GM18873 (cell line): Measurements from ENCODE around the gene KYNU.
A peak's percentile ranks its signal among the peaks of the same experiment; 100 is the strongest.
"Not testable (repeated sequence)": the region's sequence is repeated elsewhere in the genome, so short reads cannot be mapped to it uniquely, and the experiment has no call there.

ENCODE experiments used
- ATAC-seq: cut with Tn5 transposase; IDR thresholded peaks from one replicate; pipeline ENCODE4 v1.9.1; 2021; ENCODE audit warnings: mild to moderate bottlenecking, moderate library complexity, moderate number of reproducible peaks; ENCODE audit not compliant: unreplicated experiment, low FRiP score

Gene KYNU

GRCh38 chr2:142869461-142870106, 7.9 kb upstream of the KYNU start:
- ATAC-seq = no peak

GRCh38 chr2:142870526-142870925, 6.9 kb upstream of the KYNU start:
- no peak for ATAC-seq

DNA sequence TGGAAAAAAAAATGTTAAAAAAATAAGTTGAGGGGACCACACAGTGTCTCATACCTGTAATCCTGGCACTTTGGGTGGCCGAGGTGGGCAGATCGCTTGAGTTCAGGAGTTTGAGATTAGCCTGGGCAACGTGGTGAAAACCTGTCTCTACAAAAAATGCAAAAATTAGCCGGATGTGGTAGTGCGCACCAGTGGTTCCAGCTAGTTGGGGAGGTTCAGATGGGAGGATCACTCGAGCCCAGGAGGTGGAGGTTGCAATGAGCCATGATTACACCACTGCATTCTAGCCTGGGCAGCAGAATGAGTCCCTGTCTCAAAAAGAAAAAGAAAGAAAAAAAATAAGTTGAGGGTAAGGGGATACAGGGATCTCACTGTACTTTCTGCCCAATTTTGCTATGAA, 6.1 kb upstream of the KYNU start:
- ATAC-seq = no peak

GRCh38 chr2:142872882-142873724, 4.4 kb upstream of the KYNU start:
- no peak for ATAC-seq

DNA sequence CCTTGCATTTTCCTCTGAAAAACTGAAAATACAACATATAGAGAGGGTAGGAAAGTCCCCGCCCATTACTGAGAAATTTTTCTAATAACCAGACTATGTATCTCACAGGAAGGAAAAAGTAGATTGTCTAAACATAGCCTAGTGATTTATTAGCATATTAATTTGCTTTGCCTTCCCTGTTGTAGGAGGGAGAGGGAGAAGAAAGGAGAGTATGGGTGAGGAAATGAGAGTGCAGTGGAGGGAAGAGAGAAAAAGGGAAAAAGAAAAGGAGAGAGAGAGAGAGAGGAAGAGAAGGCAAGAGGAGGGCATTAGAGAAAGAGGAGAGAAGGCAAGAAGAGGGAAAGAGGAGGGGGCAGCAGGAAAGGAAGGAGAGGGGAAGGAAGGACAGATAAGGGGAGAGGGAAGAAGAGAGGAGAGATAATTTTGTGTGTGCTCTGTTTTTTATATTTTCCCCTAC, 3.6 kb upstream of the KYNU start:
- ATAC-seq = no peak

DNA sequence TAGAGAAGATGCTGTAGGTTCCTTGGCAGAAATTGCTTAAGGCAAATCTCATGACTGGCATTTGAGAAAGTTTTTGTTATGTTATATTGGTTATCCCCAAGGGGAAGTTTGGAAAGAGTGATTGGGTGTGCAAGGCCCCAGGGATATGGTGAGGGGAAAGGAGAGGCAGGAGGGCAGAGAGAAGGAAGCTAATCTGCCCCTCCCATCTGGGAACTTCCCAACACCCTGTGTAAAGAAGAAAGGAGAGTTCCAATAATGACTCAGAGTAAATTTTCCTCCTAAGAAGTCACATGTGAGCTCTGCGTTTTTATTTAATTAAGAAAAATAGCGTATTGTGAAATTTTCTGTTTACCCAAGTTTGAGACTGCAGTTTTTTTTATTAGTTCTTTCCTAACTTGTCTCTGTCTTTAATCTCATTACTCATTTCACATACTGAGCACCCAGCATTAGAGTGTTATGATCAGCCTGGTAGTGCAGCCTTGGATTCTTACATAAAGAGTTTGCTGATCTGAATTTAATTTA, 3.1 kb upstream of the KYNU start:
- ATAC-seq = no peak

GRCh38 chr2:142875010-142875409, 2.5 kb upstream of the KYNU start:
- ATAC-seq = no peak

DNA sequence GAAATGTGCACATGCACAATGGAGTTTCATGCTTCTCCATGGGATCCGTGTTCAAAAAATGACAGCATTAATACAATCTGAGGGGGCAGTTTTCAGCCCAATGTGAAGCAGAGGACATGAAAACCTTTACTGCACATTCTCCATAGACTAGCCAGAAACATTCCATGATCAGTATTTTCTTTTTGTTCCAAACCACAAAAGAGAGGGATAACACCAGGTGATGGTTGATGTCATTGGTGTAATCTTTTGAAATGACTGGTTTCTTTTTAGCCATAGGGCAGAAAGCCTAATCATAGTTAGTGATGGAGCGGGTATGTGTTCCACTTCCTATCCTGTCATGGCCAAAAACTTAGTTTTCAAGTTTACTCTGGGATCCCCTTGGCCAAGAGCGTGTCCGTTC, 1.8 kb upstream of the KYNU start:
- ATAC-seq = no peak

GRCh38 chr2:142876423-142876822, 1.0 kb upstream of the KYNU start:
- ATAC-seq = no peak

GRCh38 chr2:142878031-142878678, 691 bp downstream of the KYNU start:
- ATAC-seq = no peak

- no peak for ATAC-seq
Observed at GRCh38 chr2:142879151-142879550, 1.7 kb downstream of the KYNU start.

DNA sequence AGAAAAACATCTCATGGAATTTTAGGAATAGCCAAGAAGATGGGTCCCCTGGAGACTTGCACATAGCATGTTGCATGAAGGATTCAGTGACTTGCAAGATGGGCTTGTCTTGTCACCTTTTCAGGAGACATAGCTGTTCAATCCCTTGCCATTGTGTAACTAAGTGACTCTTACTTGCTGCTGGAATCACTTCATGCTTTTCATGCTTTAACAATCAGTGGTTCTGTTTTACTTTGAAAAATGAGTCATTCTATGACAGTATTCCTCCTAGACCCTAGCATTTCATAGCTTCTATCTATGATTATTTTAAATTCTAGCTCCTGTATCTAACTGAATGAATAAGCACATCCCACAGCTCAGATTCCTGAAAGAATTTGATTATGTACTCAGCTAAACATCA, 2.8 kb downstream of the KYNU start:
- ATAC-seq = no peak

DNA sequence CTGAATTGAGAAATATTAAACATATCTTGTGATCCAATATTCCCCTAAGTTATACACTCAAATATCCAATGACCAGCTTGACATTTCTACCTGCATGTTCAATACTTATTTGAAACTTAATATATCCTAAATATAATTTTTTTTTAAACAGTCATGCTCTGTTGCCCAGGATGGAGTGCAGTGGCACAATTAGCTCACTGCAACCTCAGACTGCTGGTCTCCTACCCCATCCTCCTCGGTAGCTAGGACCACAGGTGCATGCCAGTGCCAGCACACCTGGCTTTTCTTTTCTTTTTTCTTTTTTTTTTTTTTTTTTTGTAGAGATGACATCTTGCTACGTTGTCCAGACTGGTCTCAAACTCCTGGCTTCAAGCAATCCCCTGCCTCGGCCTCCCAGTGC, 4.2 kb downstream of the KYNU start:
- no peak for ATAC-seq

- not testable (repeated sequence) for ATAC-seq
Observed at GRCh38 chr2:142882500-142882899, 5.0 kb downstream of the KYNU start.

- ATAC-seq = no peak
Observed at GRCh38 chr2:142883526-142883925, 6.1 kb downstream of the KYNU start.

- no peak for ATAC-seq
Observed at GRCh38 chr2:142885543-142885942, 8.1 kb downstream of the KYNU start.

DNA sequence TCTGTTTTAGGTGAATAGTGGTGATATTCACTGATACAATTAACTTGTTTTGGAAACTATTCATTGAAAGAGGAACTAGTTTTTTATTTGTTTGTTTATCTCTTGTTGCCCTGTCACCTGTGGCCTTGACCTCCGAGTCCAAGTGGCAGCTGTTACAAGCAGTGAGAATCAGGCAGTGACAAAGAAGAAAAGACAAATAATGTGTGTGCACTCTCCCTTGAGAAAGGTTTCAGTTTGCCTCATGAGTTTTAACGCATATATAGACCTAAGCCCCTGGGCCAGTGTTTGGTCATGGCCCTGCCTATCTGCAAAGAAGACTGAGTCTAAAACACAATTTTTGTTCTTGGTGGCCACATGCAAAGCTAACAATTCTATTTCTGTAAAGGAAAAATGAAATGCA, 15.3 kb downstream of the KYNU start:
- peak; percentile 100 for ATAC-seq

DNA sequence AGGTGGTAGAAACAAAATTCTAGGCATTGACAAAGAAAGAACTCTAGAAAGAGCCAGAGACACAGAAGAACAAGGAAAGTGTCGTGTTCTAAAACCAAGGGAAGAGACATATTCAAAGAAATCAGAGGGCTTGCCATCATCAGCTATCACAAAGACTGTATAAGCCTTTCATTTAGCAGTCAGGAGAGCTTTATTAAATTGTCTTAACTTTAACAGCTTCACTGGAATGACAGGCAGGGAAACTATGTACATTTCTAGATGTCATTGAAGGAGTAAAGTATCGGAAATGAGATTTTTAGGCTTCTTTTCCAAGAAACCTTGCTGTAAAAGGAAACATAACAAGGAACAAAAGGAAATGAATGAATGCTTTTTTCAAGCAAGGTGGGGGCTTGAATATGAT, 15.8 kb downstream of the KYNU start:
- no peak for ATAC-seq

GRCh38 chr2:142897807-142898206, 20.3 kb downstream of the KYNU start:
- peak; percentile 45 for ATAC-seq

DNA sequence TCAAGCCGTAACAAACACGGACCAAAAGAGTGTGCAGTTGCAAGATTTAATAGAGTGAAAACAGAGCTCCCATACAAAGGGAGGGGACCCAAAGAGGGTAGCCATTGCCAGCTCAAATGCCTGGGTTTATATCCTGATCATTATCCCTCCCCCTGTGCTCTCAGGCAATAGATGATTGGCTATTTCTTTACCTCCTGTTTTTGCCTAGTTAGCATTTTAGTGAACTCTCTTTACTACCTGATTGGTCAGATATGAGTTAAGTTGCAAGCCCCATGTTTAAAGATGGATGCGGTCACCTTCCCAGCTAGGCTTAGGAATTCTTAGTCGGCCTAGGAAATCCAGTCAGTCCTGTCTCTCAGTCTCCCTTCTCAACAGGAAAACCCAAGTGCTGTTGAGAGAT, 22.9 kb downstream of the KYNU start:
- not testable (repeated sequence) for ATAC-seq

DNA sequence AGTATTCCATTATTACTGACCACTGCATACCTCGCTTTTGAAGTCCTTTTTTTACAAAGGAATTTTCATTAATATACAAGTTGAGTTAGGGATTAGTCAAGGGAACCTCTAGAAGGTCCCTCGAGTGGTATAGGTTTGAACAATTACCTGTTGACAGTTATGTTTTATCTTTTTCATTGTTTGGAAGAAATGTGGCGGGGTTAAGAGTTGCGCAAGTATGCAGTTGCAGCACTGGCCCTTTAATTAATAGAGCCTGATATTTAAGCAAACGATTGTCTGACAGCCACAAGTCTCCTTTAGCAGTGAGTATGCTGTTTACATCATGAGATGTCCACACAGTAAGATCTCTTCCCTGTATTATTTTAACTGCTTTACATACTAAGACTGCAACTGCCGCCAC, 24.3 kb downstream of the KYNU start:
- no peak for ATAC-seq
